Heart left ventricle (tissue), 16 donors: Measurements from ENCODE around the gene HSPBP1. TPM values are rescaled to one million over a fixed set of nuclear protein-coding genes. Genes with fewer than 3 reads are reported as not detected.

Experiments used
- ATAC-seq, 4 donors: fragments of 200-7000 bp; cut with Tn5 transposase; one replicate each; pipeline ENCODE4 v1.9.1; 2020 to 2022; ENCODE audit warnings: moderate library complexity in 4 of 4, mild to moderate bottlenecking in 3 of 4, moderate number of reproducible peaks in 1 of 4
- DNase-seq, 5 donors: peaks; one replicate each; pipeline ENCODE4 v3.0.0-alpha.2; 2020
- H3K27ac ChIP-seq, 12 donors: fragments of 200-600 bp; sonication (generic) in 4 of 12; one replicate each; pipeline versions ENCODE4 v1.5.0 to v1.8.0; 2016 to 2022; ENCODE audit warnings: mild to moderate bottlenecking in 2 of 12
- H3K27me3 ChIP-seq, 9 donors: fragments of 200-600 bp; sonication (generic) in 2 of 9; one replicate each; pipeline versions ENCODE4 v1.5.1 to v1.8.0; 2016 to 2022; ENCODE audit warnings: mild to moderate bottlenecking in 3 of 9
- H3K36me3 ChIP-seq, 9 donors: fragments of 200-600 bp; sonication (generic) in 2 of 9; one replicate each; pipeline versions ENCODE4 v1.5.0 to v1.8.0; 2018 to 2022; ENCODE audit warnings: mild to moderate bottlenecking in 2 of 9
- H3K4me1 ChIP-seq, 12 donors: fragments of 200-600 bp; sonication (generic) in 4 of 12; one replicate each; pipeline versions ENCODE4 v1.5.0 to v1.8.0; 2016 to 2022; ENCODE audit warnings: mild to moderate bottlenecking in 3 of 12
- H3K4me3 ChIP-seq, 12 donors: fragments of 200-600 bp; sonication (generic) in 4 of 12; one replicate each; pipeline versions ENCODE4 v1.5.0 to v1.8.0; 2017 to 2022; ENCODE audit warnings: mild to moderate bottlenecking in 9 of 12, moderate library complexity in 4 of 12
- H3K9me3 ChIP-seq, 12 donors: fragments of 200-600 bp; sonication (generic) in 4 of 12; one replicate each; pipeline versions ENCODE4 v1.5.0 to v1.8.0; 2016 to 2022; ENCODE audit warnings: mild to moderate bottlenecking in 1 of 12
- POLR2A ChIP-seq, 2 donors: fragments of 450-650 bp; IDR thresholded peaks; one replicate each; pipeline ENCODE4 v1.6.1; 2017; ENCODE audit warnings: antibody characterized with exemption in 2 of 2, mild to moderate bottlenecking in 2 of 2, moderate library complexity in 2 of 2
- WGBS, 4 donors: extraction: QIAGEN DNeasy Blood & Tissue Kit in 2 of 4; methylation state at CpG; one replicate each; pipeline versions ENCODE4 v1.1.5 to v1.1.7; 2013 to 2018; 5-methylcytosine and 5-hydroxymethylcytosine counted together
- intact Hi-C, 10 donors: fragments of 100-400 bp; cut with DNase I; formaldehyde crosslinking; loops; one replicate each; pipeline versions ENCODE4 v1.11.1 to v1.14.2; 2022
- polyA plus RNA-seq, 2 donors: library from polyadenylated mRNA; stranded (reverse); fragments of 200-250 nt; gene quantifications; one replicate each; pipeline ENCODE4 v1.2.3, GENCODE V29; 2013
- total RNA-seq, 9 donors: library from RNA; depleted of rRNA in 2 of 9; stranded (reverse); fragments of >200 nt in 2 of 9; fragmentation: NEBNext Ultra II Directional in 3 of 9; extraction: Animal tissue kit (Norgen Biotek cat#: 25700) in 3 of 9; gene quantifications; one replicate each; pipeline versions ENCODE4 v1.1.0 to v1.2.4, GENCODE V29; 2016 to 2023
- TF ChIP-seq, protein P1 (sequence below), 12 donors: fragments of 200-600 bp; sonication (generic) in 4 of 12; IDR thresholded peaks; one replicate each; pipeline versions ENCODE4 v1.5.0 to v1.8.0; 2018 to 2022; ENCODE audit warnings: antibody characterized with exemption in 12 of 12, mild to moderate bottlenecking in 5 of 12
- donor health status: ischemic (EF 13 %, LVEDD 7.1; RV severe dilation, severe dysfunction).
- donor health status: healthy with polysubstance abuse.
- donor health status: DM: no; HTN: yes; CAD: no.
- donor health status: DM: no; HTN: no; CAD: no.
- donor health status: ischemic (EF 25% LVEDD 6.9; RV normal size, moderate dysfunction).
- donor health status: ischemic (EF 25% LVEDD 5.7; RV mildly dilated, moderate dysfunction).
- donor health status: healthy.
- donor health status: DM: yes; HTN: yes; CAD: no.
- donor health status: ischemic (EF 35%, LVEDD 5.7; RV mildly dilated, moderate dysfunction).
- donor health status: nonischemic (EF 11% LVEDD 7.7; RV severe dilation, severe dysfunction).
- donor health status: DM: yes; HTN: yes; CAD: no.
- donor health status: PGD.
- donor health status: ischemic (EF 29% LVEDD 5.4; RV normal size, mild dysfunction).
- donor health status: nonischemic (EF 23%, LVEDD 6.1; RV moderate dilation, normal function).

Gene HSPBP1
- total and polyA plus RNA-seq, 11 donors, result 25.7 to 76.0 (median 32.9) TPM

DNA sequence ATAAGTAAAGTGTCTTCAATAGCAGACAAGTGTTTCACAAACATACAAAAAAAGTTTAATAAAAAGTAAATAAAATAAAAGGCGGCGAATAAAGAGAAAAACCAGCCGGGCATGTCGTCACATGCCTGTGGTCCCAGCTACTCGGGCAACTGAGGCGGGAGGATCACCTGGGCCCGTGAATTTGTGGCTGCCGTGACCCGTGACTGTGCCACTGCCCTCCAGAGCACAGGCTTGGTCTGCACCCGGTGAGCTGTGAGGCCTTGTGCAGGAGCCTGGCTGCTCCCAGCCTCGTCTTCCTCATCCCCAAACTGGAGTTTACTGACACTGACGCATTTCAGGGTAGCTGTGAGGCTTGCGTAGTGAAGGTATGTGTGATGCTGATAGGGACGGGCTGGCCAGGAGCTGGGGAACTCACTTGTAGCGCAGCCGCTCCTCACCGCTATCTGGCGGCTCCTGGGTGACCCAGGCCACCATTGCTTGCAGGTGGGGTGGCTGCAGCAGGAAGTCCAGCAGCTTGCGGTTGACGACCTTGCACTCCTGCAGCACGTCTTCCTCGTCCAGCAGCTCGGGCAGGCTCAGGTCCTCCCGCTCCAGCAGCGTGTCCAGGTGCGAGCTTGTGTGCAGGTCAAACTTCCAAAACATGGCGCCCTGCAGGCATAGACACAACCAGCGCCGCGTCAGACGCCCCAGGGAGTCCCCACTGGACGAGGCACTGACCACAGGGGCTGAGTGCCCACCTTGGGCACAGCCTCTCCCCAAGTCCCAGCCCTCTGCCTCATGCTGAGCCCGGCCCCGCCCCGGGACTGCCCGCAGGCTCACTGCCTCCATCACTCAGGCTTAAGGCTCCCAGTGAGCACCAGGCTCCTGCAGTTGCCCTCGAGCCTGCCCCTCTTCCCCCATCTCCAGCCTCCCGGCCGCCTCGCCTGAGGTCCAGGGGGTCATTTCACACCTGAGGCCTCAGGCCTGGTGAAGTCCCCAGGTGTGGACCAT, 33.2 kb downstream of the HSPBP1 start:
- Histone ChIP-seq H3K4me1 (peaks cover 2 to 46% (median 27%) of the 10 kb centered on the region in 12 donors), H3K36me3 (peaks cover 4 to 57% (median 50%) of the 10 kb centered on the region in 9 donors), H3K4me3 (no peak overlapping the region), H3K9me3 (no peaks in the 10 kb centered on the region), H3K27me3 (no peaks in the 10 kb centered on the region), H3K27ac (peak overlapping the region in 3 of 12 donors; percentile 1 to 36 (median 22))
- TF ChIP-seq POLR2A (IDR thresholded peaks at IDR 0.05), result no peak
- TF ChIP-seq, protein P1, sequence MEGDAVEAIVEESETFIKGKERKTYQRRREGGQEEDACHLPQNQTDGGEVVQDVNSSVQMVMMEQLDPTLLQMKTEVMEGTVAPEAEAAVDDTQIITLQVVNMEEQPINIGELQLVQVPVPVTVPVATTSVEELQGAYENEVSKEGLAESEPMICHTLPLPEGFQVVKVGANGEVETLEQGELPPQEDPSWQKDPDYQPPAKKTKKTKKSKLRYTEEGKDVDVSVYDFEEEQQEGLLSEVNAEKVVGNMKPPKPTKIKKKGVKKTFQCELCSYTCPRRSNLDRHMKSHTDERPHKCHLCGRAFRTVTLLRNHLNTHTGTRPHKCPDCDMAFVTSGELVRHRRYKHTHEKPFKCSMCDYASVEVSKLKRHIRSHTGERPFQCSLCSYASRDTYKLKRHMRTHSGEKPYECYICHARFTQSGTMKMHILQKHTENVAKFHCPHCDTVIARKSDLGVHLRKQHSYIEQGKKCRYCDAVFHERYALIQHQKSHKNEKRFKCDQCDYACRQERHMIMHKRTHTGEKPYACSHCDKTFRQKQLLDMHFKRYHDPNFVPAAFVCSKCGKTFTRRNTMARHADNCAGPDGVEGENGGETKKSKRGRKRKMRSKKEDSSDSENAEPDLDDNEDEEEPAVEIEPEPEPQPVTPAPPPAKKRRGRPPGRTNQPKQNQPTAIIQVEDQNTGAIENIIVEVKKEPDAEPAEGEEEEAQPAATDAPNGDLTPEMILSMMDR (IDR thresholded peaks at IDR 0.05), result no peak
- ATAC-seq (no peak), DNase-seq (peak in 1 of 5 donors; percentile 57)
- 91 to 92% (median 91%) methylated on average over 29 to 40 of the region's 40 CpGs for WGBS, 4 donors
- intact Hi-C loops, result no loop called here

DNA sequence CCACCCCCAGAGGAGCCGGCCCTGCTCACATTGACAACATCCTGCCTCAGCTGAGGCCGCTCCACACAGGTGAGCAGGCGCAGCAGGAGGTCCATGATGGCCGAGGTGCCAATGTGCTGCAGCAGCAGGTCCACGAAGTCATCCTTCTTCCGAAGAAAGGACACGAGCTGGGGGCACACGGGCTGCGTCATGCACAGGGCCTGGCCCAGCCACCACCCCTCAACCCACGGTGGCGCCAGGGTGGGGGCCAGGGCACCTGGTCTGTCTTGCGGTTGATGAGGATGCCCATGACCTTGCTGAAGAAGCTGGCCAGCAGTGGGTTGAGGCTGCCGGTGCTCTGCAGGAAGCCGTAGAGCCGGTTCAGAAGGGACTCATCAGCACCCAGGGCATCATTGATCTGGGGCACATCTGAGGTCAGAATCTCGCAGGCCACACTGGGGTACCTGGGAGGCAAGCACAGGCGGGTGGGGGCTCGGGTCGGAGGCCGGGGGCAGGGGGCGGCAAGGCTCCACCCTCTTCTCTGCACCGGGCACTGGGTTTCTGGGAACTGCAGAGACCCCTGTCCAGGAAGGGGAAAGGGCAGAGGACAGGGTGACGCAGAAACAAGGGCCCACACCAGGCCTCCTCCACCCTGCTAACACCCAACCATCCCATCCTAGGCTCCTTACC, 34.5 kb downstream of the HSPBP1 start:
- intact Hi-C loops, result no loop called here
- ATAC-seq (no peak), DNase-seq (peak in 1 of 5 donors; percentile 14)
- WGBS, 4 donors, result 91 to 94% (median 92%) methylated on average over 21 to 23 of the region's 23 CpGs
- no peaks in the 10 kb centered on the region for H3K9me3 ChIP-seq
- no peaks in the 10 kb centered on the region for H3K27me3 ChIP-seq
- H3K4me1 ChIP-seq, result peaks cover 2 to 36% (median 20%) of the 10 kb centered on the region in 12 donors
- no peak overlapping the region for H3K4me3 ChIP-seq
- H3K27ac ChIP-seq, result no peak overlapping the region
- H3K36me3 ChIP-seq, result peaks cover 8 to 70% (median 61%) of the 10 kb centered on the region in 9 donors
- TF ChIP-seq POLR2A (IDR thresholded peaks at IDR 0.05), result no peak
- TF ChIP-seq, protein P1 (IDR thresholded peaks at IDR 0.05), result no peak

DNA sequence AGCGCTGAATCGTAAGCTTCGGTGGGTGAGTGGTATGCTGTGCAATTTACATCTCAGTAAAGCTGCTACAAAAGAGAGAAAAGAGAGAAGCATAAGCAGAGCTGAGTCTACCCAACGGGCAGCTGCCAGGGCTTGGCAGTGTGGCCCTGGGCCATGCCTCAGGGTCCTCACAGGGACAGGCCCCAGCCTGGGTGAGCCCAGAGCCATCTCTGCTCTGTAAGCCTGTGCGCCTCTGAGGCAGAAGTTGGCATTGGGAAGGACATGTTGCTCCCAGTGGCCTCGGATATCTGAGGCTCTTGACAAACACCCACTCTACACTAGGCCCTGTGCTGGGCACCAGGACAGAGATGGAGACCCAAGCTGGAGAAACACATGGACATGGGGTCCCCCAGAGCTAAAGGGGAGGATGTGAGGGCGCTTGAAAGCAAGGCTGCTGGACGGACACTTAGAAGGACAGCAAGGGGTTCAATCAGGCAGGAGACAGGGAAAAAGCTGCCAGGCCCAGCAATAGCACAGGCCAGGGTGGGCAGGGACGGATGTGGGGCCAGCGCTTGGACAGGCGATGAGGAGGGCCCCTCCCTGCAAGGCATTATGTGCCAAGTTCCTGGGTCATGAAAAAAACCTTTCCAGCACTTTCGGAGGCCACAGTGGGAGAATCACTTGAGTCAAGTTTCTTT, 35.8 kb downstream of the HSPBP1 start:
- H3K27me3 ChIP-seq, result no peaks in the 10 kb centered on the region
- H3K27ac ChIP-seq, result no peak overlapping the region
- 88 to 90% (median 89%) methylated on average over 12 of the region's 12 CpGs for WGBS, 4 donors
- no peak overlapping the region for H3K4me3 ChIP-seq
- intact Hi-C loops, result no loop called here
- DNase-seq (peak in 1 of 5 donors; percentile 7), ATAC-seq (no peak)
- TF ChIP-seq, protein P1 (IDR thresholded peaks at IDR 0.05), result no peak
- TF ChIP-seq POLR2A (IDR thresholded peaks at IDR 0.05), result no peak
- H3K36me3 ChIP-seq, result peaks cover 8 to 82% (median 72%) of the 10 kb centered on the region in 9 donors
- H3K4me1 ChIP-seq, result peaks cover 2 to 25% (median 19%) of the 10 kb centered on the region in 12 donors
- H3K9me3 ChIP-seq, result no peaks in the 10 kb centered on the region
